Measurements from ENCODE around the gene TCF25. TPM values are rescaled to one million over a fixed set of nuclear protein-coding genes. Genes with fewer than 3 reads are reported as not detected.
"Not testable (repeated sequence)": the region's sequence is repeated elsewhere in the genome, so short reads cannot be mapped to it uniquely, and the experiment has no call there.

Gene TCF25
- total RNA-seq, 1 donor: 163 TPM

GRCh38 chr16:89869911-89870310 lies 3.5 kb upstream of the TCF25 start:
- TF ChIP-seq CTCF (IDR thresholded peaks at IDR 0.05; ENCODE audit: insufficient read depth, low read length): no peak
- no peak for DNase-seq (ENCODE audit: low read depth)
- H3K4me3 ChIP-seq (ENCODE audit: low read depth, low read length): no peak overlapping the region

- no peak for DNase-seq (ENCODE audit: low read depth)
- no peak overlapping the region for H3K4me3 ChIP-seq (ENCODE audit: low read depth, low read length)
- TF ChIP-seq CTCF (IDR thresholded peaks at IDR 0.05; ENCODE audit: insufficient read depth, low read length): no peak
Observed at GRCh38 chr16:89870440-89870839, 3.0 kb upstream of the TCF25 start.

GRCh38 chr16:89871895-89872294 lies 1.5 kb upstream of the TCF25 start:
- no peak for DNase-seq (ENCODE audit: low read depth)

GRCh38 chr16:89873972-89874689 lies 739 bp downstream of the TCF25 start:
- no peak for TF ChIP-seq CTCF (IDR thresholded peaks at IDR 0.05; ENCODE audit: insufficient read depth, low read length)
- peak overlapping the region; percentile 86 for H3K4me3 ChIP-seq (ENCODE audit: low read depth, low read length)
- DNase-seq (ENCODE audit: low read depth): peak; percentile 97

More at GRCh38 chr16:89871895-89872294, 1.5 kb upstream of the TCF25 start:
- no peak overlapping the region for H3K4me3 ChIP-seq (ENCODE audit: low read depth, low read length)
- no peak for TF ChIP-seq CTCF (IDR thresholded peaks at IDR 0.05; ENCODE audit: insufficient read depth, low read length)

- DNase-seq (ENCODE audit: low read depth); H3K4me3 ChIP-seq (ENCODE audit: low read depth, low read length): not testable (repeated sequence)
Observed at GRCh38 chr16:89879123-89879522, 5.7 kb downstream of the TCF25 start.

GRCh38 chr16:89880477-89881367 lies 7.3 kb downstream of the TCF25 start:
- TF ChIP-seq CTCF (IDR thresholded peaks at IDR 0.05; ENCODE audit: insufficient read depth, low read length): no peak
- DNase-seq (ENCODE audit: low read depth): no peak
- no peak overlapping the region for H3K4me3 ChIP-seq (ENCODE audit: low read depth, low read length)

- no peak overlapping the region for H3K4me3 ChIP-seq (ENCODE audit: low read depth, low read length)
- no peak for TF ChIP-seq CTCF (IDR thresholded peaks at IDR 0.05; ENCODE audit: insufficient read depth, low read length)
- no peak for DNase-seq (ENCODE audit: low read depth)
Observed at GRCh38 chr16:89881368-89881730, 8.0 kb downstream of the TCF25 start.

Data from fibroblast of the aortic adventitia (primary cell).